ENCODE measurements around the gene PCDHGB3. TPM values are rescaled to one million over a fixed set of nuclear protein-coding genes. Genes with fewer than 3 reads are reported as not detected.
A peak's percentile ranks its signal among the peaks of the same experiment; 100 is the strongest.

PCDHGB3 gene
- polyA plus RNA-seq, 3 donors: not detected

DNA sequence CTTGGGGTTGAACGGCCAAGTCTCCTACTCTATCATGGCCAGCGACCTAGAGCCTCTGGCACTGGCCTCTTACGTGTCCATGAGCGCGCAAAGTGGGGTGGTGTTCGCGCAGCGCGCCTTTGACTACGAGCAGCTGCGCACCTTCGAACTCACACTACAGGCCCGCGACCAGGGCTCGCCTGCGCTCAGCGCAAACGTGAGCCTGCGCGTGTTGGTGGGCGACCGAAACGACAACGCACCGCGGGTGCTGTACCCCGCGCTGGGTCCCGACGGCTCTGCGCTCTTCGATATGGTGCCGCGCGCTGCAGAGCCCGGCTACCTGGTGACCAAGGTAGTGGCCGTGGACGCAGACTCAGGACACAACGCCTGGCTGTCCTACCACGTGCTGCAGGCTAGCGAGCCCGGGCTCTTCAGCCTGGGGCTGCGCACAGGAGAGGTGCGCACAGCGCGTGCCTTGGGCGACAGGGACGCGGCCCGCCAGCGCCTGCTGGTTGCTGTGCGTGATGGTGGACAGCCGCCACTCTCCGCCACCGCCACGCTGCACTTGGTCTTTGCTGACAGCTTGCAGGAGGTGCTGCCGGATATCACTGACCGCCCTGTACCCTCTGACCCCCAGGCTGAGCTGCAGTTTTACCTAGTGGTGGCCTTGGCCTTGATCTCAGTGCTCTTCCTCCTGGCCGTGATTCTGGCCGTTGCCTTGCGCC is 29.7 kb downstream of the PCDHGB3 start:
- no peak overlapping the region for H2AFZ ChIP-seq (ENCODE audit: insufficient read depth, low read depth, low read length, poor library complexity, severe bottlenecking)
- no peak overlapping the region for H3K27ac Mint-ChIP-seq
- peaks cover 0 to 3% of the 10 kb centered on the region in 2 donors for H3K4me1 ChIP-seq (ENCODE audit: control insufficient read depth in 1 of 2, insufficient read depth in 2 of 2, low read length in 2 of 2)
- H3K79me2 ChIP-seq (ENCODE audit: insufficient read depth, low read length): no peaks in the 10 kb centered on the region
- no peak for DNase-seq
- H3K4me3 ChIP-seq (replicated peaks in 1 of 3; ENCODE audit: low read depth in 2 of 3, low read length in 3 of 3): no peak overlapping the region
- H3K27me3 Mint-ChIP-seq (ENCODE audit: low read depth in 3 of 3): peaks cover 70 to 85% (median 83%) of the 10 kb centered on the region in 3 donors
- WGBS (ENCODE audit: insufficient coverage): 31% methylated on average over 59 of the region's 61 CpGs
- TF ChIP-seq, protein P1, sequence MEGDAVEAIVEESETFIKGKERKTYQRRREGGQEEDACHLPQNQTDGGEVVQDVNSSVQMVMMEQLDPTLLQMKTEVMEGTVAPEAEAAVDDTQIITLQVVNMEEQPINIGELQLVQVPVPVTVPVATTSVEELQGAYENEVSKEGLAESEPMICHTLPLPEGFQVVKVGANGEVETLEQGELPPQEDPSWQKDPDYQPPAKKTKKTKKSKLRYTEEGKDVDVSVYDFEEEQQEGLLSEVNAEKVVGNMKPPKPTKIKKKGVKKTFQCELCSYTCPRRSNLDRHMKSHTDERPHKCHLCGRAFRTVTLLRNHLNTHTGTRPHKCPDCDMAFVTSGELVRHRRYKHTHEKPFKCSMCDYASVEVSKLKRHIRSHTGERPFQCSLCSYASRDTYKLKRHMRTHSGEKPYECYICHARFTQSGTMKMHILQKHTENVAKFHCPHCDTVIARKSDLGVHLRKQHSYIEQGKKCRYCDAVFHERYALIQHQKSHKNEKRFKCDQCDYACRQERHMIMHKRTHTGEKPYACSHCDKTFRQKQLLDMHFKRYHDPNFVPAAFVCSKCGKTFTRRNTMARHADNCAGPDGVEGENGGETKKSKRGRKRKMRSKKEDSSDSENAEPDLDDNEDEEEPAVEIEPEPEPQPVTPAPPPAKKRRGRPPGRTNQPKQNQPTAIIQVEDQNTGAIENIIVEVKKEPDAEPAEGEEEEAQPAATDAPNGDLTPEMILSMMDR (IDR thresholded peaks at IDR 0.05): no peak
- H3K36me3 ChIP-seq (replicated peaks in 1 of 2; ENCODE audit: control insufficient read depth in 1 of 2, insufficient read depth in 2 of 2, low read length in 2 of 2): no peaks in the 10 kb centered on the region
- H3K27ac ChIP-seq (ENCODE audit: low read depth in 1 of 2, low read length in 2 of 2): no peak overlapping the region
- peaks cover 61 to 97% of the 10 kb centered on the region in 2 donors for H3K27me3 ChIP-seq (ENCODE audit: control insufficient read depth in 2 of 2, insufficient read depth in 2 of 2, low read length in 2 of 2)
- no peak overlapping the region for H3K4me2 ChIP-seq (replicated peaks; ENCODE audit: extremely low read depth, low read length, poor library complexity, severe bottlenecking)
- H3K36me3 Mint-ChIP-seq: peaks cover 9% of the 10 kb centered on the region in 2 donors
- peaks cover 41 to 83% of the 10 kb centered on the region in 2 donors for H3K9me3 ChIP-seq (replicated peaks in 1 of 2; ENCODE audit: control insufficient read depth in 1 of 2, insufficient read depth in 1 of 2, low read length in 2 of 2)
- peaks cover 9% of the 10 kb centered on the region for H3K4me1 Mint-ChIP-seq
- no peaks in the 10 kb centered on the region for H4K20me1 ChIP-seq (ENCODE audit: insufficient read depth, low read length)
- peak overlapping the region in 1 of 2 donors; percentile 73 for H3K4me3 Mint-ChIP-seq
- intact Hi-C loops (cut with micrococcal nuclease): no loop called here
- H3K9ac ChIP-seq (ENCODE audit: insufficient read depth, low read length, poor library complexity, severe bottlenecking): no peak overlapping the region
- H3K9me3 Mint-ChIP-seq: peaks cover 28 to 76% (median 62%) of the 10 kb centered on the region in 7 donors

DNA sequence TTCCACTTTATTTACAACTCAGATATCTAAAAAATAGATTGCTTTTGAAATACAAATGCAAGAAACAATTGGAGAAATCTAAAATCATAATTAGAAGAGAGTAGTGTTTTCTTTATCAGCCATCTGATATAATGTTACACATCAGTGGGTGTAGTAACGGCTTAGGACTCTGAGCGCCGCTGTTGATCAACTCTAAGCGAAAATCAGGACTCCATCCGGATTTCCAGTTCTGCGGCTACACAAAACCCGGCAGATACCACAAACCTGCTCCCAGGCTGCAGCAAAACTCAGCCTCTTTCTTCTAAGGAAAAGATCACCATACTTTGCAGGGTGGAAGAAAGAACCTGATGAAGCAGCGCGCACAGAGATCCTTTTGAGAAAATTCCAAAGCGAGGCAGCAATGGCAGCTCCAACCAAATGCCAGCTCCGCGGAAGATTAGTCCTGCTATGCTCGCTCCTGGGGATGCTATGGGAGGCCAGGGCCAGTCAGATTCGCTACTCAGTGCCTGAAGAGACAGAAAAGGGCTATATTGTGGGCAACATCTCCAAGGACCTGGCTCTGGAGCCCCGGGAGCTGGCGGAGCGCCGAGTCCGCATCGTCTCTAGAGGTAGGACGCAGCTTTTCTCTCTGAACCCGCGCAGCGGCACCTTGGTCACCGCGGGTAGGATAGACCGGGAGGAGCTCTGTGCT is 32.7 kb downstream of the PCDHGB3 start, which contains the start of gene PCDHGA9:
Gene PCDHGA9 (plus strand): TSS at position 226 of the 691 bp plus-strand sequence. CDS start 175 bp downstream, at position 401.
- Histone ChIP-seq H3K36me3 (replicated peaks in 1 of 2; ENCODE audit: control insufficient read depth in 1 of 2, insufficient read depth in 2 of 2, low read length in 2 of 2) (no peaks in the 10 kb centered on the region), H4K20me1 (ENCODE audit: insufficient read depth, low read length) (no peaks in the 10 kb centered on the region), H3K27me3 (ENCODE audit: control insufficient read depth in 2 of 2, insufficient read depth in 2 of 2, low read length in 2 of 2) (peaks cover 67 to 95% of the 10 kb centered on the region in 2 donors), H3K4me2 (replicated peaks; ENCODE audit: extremely low read depth, low read length, poor library complexity, severe bottlenecking) (peak within 1 kb of the TSS; percentile 4), H3K27ac (ENCODE audit: low read depth in 1 of 2, low read length in 2 of 2) (no peak within 1 kb of the TSS), H3K4me1 (ENCODE audit: control insufficient read depth in 1 of 2, insufficient read depth in 2 of 2, low read length in 2 of 2) (peaks cover 0 to 3% of the 10 kb centered on the region in 2 donors), H2AFZ (ENCODE audit: insufficient read depth, low read depth, low read length, poor library complexity, severe bottlenecking) (peak within 1 kb of the TSS; percentile 17), H3K79me2 (ENCODE audit: insufficient read depth, low read length) (no peaks in the 10 kb centered on the region), H3K9ac (ENCODE audit: insufficient read depth, low read length, poor library complexity, severe bottlenecking) (no peak within 1 kb of the TSS), H3K4me3 (replicated peaks in 1 of 3; ENCODE audit: low read depth in 2 of 3, low read length in 3 of 3) (no peak within 1 kb of the TSS), H3K9me3 (replicated peaks in 1 of 2; ENCODE audit: control insufficient read depth in 1 of 2, insufficient read depth in 1 of 2, low read length in 2 of 2) (peaks cover 35 to 67% of the 10 kb centered on the region in 2 donors)
- H3K9me3 Mint-ChIP-seq: peaks cover 26 to 70% (median 55%) of the 10 kb centered on the region in 7 donors
- TF ChIP-seq, protein P1 (IDR thresholded peaks at IDR 0.05): peak; percentile 70
- H3K27ac Mint-ChIP-seq: peak within 1 kb of the TSS in 1 of 7 donors; percentile 24
- 17% methylated on average over 25 of the region's 27 CpGs for WGBS (ENCODE audit: insufficient coverage)
- intact Hi-C loops (cut with micrococcal nuclease): no loop called here
- H3K4me3 Mint-ChIP-seq: peak within 1 kb of the TSS; percentile 61 to 82
- H3K4me1 Mint-ChIP-seq: peaks cover 9% of the 10 kb centered on the region
- peak in 1 of 3 donors; percentile 8 for DNase-seq
- peaks cover 66 to 85% (median 83%) of the 10 kb centered on the region in 3 donors for H3K27me3 Mint-ChIP-seq (ENCODE audit: low read depth in 3 of 3)
- H3K36me3 Mint-ChIP-seq: peaks cover 10 to 11% of the 10 kb centered on the region in 2 donors

All from CD14-positive monocyte (primary cell).